Measurements from ENCODE around the gene SLC10A7.
"Not testable (repeated sequence)": the region's sequence is repeated elsewhere in the genome, so short reads cannot be mapped to it uniquely, and the experiment has no call there.

Gene SLC10A7

DNA sequence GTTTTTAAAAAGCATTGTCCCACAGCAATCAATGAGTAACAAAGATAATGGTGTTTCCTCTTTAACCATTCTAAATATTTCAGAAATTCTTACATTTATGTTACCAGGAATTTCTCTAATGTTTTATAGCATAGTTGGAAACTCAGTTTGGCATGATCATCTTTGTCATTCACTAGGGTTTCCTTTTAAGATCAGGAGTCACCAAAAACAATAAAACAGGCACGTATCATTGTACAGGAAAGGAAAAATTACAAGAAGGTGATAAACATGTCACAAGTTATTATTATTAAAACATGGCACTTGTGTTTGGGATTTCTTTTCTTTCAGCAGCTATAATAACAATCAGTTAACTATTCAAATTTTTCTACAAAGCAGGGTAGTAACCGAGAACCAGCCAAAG, 84.0 kb downstream of the SLC10A7 start:
- DNase-seq: no peak

DNA sequence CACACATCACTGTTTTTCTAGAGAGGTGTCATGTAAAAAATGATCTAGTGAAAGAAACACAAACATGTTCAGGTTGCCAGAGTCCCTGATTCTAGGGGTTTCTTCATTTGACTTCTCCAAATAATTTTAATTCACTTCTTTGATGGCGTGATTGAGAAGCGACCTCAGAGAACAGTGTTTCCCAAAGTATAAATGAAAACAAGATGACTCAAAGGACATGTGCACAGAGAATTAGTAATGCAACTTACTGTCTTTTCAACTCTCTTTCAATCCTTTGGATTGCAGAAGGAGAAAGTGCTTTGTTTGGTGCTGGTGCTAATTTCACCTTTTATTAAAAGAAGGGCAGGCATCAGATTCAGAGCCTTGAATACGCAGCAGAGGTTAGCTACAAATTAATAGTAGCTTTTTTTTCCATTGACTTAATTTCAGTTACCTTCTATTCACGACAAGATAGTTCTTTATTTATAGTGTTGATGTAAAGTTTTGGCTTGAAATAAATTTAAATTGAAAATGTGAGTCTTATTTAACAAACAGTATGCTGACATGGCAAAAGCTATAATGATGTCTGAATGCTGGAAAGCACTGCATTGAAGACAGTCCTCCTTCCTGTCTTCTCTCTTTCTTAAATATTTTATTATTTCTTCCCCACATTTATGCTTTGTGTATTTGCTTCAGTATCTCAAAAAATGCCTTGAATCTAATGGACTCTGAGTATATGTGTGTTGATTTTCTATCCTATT, 85.1 kb downstream of the SLC10A7 start:
- DNase-seq: peak; percentile 10

DNA sequence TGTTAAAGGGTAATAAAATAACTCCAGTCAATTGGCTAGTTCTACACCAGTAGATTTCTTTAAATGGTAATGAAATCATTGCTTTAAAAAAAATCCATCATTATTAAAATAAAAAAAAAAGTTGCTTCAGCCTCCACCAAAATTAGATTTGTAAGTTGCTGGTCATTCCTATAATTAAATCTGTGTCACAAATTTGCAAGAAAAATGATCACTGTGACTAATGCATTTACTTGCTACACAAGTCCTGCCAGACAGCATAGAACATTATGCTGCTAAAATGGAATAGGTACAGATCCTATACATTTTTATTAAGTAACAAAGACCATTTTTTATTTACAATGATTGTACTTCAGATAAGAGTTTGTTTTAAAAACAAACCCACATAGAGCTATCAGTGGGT, 85.8 kb downstream of the SLC10A7 start:
- DNase-seq: no peak

DNA sequence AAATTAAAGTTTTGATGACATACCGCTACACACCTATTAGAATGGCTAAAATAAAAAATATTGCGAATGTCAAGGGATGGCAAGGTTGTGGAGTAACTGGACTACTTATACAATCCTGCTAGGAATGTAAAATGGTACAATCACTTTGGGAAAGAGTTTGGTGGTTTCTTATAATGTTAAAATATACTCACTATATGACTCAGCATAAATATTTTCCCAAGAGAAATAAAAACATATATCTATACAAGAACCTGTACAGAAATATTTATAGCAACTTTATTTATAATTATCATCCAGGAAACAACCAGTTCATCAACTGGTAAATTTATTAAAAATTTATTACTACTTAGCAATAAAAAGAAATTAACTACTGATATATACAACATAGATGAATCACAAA, 89.7 kb downstream of the SLC10A7 start:
- DNase-seq: no peak

DNA sequence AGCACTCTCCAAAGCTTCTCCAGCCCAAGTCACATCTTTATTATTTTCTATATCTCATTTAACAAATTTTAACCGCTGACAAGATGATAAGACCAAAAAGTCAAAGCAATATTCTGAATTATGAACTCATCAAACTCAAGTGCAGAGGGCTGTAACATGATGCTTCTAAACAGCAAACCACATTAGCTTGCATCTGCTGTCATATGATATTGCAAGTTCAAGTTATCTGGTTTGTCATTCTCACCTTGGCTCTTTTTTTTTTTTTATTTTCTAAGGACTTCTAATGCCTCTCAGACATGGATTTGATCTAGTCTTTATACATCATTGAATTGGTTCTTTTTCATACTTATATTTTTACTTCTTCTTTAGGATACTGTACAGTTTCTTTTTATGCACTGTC, 93.4 kb downstream of the SLC10A7 start:
- DNase-seq: no peak

DNA sequence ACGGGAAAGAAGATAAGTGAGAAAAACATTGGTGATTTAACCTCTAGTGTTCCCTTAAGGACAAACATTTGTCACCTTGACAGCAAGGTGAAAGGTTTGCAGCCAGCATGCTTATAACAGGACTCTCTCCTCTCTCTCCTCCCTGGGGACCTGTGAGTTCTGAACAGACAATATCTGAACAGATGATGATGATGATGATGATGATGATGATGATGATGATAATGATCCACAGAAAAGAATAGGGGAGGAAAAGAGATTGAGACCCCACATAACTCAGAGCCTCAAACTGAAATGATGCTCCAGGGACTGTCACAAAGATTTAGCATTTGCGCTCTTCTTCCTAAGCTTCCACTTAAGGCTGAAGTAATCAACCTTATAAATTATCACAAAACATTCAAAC, 103.9 kb downstream of the SLC10A7 start:
- no peak for DNase-seq

DNA sequence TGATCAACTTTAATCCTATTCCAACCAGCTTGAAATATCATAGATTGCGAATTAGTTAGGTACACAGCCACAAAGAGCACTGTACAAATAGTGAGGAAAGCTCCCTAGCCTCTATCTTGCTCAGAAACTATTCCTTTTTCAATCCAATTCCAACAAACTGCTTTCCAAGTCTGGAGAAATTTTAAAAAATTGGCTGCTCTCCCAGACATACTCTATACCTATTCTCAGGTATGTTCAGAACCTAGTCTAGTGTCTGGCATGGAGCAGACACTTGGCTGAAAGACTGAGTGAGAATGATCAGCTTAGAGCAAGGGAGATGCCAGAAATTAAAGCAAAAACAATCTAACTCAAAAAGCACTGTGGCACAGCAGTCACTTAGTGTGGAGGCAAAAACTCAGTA, 105.9 kb downstream of the SLC10A7 start:
- no peak for DNase-seq

DNA sequence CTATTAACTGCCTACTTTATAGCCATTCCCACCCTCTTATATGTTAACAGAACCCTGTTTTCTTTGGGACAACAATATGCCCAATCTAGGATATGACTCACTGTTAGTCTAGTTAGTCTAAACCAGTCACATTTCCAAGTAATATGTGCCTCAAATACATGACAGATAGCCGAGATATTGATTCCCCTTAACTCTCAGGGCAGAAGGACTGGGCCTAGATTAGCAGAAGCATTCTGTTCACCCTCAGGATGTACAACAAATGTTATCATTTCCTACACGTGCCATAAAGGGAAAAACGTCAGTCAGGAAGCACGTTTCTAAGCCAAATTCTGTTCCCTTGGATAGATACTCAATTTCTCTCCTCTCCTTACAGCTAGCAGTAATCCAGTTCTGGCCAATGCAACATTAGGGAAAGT, 114.1 kb downstream of the SLC10A7 start:
- DNase-seq: peak; percentile 40

DNA sequence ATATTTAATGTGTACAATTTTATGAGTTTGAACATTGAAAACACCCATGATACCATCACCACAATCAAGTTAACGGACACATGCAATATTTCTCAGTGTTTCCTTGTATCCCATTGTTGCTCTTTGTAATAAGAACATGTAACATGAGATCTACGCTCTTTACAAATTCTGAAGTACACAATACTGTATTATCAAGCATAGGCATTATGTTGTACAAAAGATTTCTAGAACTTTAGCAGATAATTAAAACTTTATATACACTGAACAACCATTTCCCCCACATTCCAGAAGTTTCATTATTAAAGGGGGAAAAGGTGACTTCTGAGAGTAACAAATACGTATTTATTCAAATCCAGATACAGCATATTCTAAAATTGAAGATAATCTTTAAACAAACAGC, 114.5 kb downstream of the SLC10A7 start:
- DNase-seq: no peak

DNA sequence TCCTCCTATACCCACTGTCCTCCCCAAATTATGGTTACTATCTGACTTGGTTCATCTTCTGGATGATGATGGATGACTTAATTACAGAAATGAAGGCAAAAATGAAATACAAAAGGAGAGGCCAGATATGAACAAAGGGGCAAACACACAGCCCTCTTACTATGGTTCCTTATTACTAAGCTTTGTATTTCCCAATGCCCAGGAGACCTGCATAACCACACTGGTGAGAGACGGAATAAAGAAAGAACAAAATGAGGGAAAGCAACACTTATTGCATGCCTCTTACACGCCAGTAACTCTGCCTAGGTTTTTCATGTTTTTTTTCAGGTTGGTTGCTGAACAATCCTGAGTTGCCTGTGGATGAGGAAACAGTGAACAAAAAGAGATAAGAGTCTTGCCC, 120.5 kb downstream of the SLC10A7 start:
- DNase-seq: no peak

DNA sequence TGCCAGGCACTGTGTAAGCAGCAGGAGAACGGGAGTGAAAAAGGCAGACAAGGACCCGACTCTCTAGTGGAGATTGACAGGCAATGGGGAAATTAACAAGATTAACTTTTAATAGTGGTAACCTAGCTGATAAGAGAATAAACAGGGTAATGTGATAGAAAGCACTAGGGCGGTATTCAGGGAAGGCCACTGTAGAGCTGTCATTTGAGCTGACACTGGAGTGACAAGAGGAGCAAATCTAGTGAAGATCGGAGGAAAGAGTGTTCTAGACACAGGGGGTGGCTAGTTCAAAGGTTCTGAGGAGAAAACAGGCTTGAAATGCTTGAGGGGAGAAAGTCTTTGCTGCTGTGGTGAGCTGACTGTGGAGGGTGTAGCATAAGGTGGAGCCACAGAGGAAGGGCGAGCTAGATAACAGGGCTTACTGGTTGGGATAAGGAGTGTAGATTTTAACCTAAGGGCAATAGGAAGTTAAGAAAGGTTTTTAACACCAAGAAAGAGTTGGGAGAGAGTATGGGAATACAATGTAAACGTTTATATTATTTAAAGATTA, 122.8 kb downstream of the SLC10A7 start:
- no peak for DNase-seq

DNA sequence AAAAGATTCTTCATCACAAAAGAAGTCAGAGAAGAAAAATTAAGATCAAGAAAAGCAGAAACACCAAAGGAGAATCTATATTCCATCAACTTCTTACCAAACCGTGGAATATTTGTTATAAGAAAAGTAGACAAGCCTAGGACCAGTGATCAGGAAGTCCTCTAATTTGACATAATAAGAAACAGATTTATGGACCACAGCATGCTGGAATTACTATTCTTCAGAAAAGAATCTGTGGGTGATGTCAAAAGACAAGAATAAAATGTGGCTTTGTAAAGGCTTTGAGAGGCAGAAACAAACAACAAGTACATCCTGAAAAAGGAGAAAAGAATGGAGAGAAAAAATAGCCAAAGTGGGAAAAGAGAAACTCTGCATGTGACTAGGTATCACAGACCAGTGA, 123.3 kb downstream of the SLC10A7 start:
- peak; percentile 18 for DNase-seq

DNA sequence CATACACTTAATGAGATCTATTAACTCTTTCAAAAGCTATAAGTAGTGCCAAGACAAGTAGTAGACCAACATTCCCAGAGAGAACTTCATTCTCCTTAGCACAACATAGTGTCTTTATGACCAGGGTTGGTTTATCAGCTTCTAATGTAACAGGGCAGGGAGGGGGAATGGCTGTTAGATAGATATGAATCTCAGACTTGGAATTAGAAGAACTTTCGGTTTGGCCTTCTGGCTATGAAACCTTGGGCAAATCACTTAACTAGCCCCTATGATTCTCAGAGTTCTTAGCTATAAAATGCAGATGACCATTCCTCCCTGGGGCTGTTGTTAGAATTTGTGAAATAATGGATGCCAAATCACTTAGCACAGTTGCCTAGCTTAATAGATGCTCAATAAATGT, 132.2 kb downstream of the SLC10A7 start:
- DNase-seq: no peak

DNA sequence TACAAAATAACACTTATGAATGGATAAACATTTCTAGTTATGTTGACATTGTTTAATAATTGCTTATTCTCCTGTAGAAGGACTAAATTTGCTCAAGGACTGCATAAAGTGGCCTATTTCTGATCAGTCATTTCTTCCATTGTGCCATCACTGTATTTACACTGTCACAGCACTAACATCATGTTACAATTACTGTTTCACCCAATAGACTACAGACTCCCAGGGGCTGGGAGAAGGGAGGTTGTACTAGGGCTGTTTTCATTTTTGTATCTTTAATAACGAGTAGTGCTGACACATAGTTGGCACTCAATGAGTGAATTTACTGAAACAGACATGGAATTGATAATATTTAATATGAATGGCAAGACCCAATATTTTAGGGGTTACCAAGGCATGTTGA, 139.5 kb downstream of the SLC10A7 start:
- no peak for DNase-seq

DNA sequence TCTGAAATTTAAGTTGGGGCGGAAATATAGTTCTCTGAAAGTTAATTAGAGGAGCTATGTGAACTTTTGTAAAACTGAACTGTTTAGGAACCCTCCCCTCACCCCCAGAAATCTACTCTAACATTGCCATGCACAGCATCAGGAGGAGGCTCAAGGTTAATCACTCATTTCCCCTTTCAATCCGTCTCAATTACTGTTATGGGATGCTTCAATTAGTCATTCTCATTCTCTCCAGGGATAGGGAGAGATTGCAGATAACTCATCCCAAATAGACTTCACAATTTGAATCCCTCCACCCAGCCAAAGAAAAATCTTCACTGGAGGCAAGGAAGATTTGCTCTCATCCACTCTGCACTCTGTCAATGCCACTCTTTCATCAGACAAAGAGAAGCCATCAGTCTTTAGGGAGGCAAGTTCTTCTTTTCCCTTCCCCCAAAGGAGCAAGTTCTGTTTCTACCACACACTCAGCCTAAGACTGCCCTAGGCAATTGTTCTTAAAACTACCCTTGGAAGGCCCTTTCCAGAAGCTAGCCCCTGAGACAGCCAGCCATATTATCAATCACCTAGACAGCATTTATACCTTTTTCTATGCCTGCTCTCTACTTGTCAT, 140.4 kb downstream of the SLC10A7 start:
- DNase-seq: peak; percentile 12

DNA sequence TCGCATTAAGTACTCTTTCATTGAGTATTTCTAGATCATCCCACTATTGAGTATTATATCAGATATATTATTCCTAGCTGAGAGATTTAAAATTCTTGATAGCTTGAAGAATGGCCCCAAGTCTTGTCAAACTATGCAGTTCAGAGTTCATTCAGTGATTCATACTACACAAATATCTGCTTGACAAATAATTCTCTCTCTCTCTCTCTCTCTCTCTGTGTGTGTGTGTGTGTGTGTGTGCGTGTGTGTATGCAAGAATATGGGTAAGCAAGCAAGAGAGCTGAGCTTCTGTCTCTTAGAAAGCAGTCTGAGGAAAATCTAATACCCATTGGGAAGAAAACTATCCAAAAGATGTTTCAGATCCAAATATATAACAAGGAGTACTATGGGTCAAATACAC, 142.0 kb downstream of the SLC10A7 start:
- peak; percentile 32 for DNase-seq

DNA sequence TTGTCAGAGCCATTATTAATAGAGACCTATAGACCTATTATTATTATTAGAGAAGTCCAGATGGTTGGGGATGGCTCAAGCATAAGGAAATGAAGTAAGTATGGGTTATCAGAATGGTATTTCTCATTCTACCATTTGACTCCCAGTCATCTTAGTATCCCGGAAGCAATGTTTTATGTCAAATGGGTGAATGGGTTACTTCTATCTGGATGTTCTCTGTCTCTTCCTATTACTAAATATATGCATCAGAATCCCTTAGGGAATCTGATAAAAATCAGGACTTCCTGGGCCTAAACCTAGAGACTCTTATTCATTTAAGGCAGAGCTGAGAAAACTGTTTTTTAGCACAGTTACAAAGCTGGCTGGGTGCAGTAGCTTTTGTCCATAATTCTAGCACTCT, 149.9 kb downstream of the SLC10A7 start:
- no peak for DNase-seq

DNA sequence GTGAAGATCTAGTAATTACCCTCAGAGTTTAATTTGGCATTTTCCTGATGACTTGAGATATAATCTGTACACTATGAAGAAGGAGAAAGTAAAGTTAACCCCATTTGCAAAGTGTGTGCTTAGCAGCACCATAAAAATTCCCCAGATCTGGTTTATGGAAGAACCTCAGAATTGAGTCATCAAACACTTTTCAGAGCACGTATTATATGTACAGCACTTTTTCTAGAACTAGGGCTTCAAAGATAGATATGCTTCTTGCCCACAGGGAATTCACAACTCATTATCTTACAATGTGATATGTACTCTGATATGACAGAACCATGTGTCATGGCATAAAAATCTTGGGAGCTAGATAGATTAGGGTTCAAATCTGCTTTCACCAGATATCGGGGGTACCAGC, 150.9 kb downstream of the SLC10A7 start:
- DNase-seq: peak; percentile 5

DNA sequence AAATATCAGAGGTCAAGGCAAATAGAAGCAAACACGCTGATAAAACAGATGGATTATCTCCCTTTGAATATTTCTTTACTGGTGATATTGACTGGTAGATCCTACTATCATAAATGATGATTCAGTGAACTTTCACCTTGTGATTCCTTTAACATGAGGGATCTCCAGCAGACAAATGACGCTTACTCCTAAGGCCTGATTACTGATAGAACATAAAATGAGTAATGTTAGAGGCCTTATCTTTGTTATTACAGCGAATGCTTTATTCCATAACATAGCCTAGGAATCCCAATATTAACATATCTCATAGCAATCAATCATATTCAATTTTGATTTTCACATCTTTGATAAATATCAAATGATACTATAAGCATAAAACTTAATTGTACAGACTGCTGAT, 152.3 kb downstream of the SLC10A7 start:
- no peak for DNase-seq

DNA sequence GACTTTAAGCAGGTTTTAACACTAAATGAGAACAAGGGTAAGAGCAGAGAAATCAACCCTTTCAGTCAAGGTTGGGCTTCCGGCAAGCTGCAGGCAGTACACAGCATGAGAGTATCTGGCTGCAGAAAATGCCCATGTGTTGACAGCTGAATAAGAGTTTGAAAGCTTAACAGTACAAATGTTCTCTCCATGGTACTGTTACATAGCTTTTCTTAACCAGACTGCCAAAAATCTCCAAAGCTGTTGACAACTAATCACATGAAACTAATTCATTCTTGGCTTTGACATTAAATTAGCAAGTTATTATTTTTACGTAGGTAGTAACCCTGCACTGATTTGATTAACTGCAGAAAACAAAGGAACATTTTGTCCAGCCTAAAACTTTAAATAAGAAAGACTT, 153.5 kb downstream of the SLC10A7 start:
- no peak for DNase-seq

DNA sequence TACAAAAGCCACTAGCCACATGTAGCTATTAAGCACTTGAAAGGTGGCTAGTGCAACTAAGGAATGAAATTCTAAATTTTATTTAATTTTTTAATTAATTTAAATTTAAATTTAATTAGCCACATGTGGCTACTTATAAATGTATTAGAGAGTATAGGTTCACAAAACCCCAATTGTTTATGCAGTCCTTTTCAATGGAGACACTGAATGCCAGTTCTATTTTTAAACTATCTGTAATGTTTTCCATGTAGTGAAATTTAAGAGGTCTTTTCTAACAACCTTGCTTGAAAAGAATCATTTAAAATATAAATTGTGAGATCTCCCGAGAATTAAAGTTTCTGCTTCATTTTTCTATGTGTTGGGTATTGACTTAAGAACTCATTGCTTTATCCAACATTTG, 154.4 kb downstream of the SLC10A7 start:
- no peak for DNase-seq

DNA sequence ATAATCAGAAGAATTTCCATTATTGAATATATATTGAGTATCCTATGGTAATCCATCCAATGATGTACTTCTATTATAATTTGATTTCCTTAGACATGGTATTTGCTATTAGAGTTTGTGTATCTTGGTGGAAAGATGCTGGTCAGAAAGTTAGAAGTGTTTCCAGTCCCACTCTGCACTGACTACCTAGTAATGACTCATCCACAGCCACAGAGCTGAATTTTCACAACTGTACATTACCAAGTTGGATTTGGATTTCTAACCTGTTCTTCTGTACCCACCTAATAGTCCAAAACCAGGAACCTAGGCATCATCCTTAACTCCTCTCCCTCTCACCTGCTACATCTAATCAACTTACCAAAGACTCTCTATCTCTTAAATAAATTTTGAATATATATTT, 162.0 kb downstream of the SLC10A7 start:
- no peak for DNase-seq

DNA sequence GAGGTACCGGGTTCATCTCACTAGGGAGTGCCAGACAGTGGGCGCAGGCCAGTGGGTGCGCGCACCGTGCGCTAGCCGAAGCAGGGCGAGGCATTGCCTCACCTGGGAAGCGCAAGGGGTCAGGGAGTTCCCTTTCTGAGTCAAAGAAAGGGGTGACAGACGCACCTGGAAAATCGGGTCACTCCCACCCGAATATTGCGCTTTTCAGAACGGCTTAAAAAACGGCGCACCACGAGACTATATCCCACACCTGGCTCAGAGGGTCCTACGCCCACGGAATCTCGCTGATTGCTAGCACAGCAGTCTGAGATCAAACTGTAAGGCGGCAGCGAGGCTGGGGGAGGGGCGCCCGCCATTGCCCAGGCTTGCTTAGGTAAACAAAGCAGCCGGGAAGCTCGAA, 171.6 kb downstream of the SLC10A7 start:
- DNase-seq: not testable (repeated sequence)

DNA sequence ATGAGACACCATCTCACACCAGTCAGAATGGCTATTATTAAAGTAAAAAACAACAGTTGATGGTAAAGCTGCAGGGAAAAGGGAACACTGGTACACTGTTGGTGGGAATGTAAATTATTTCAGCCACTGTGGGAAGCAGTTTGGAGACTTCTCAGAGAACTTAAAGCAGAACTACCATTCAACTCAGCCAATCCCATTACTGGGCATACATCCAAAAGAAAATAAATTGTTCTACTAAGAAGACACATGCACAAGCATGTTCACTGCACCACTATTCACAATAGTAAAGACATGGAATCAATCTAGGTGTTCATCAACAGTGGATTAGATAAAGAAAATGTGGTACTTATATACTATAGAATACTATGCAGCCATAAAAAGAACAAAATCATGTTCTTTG, 172.4 kb downstream of the SLC10A7 start:
- no peak for DNase-seq
